Fibroblast of skin of abdomen (primary cell): ENCODE results near the gene DMD.

Experiments used
- DNase-seq: peaks from one replicate; pipeline ENCODE4 v3.0.0-alpha.2; 2013

The DMD gene

GRCh38 chrX:31091819-31092218, 2119.5 kb downstream of the DMD start:
- DNase-seq: no peak

DNA sequence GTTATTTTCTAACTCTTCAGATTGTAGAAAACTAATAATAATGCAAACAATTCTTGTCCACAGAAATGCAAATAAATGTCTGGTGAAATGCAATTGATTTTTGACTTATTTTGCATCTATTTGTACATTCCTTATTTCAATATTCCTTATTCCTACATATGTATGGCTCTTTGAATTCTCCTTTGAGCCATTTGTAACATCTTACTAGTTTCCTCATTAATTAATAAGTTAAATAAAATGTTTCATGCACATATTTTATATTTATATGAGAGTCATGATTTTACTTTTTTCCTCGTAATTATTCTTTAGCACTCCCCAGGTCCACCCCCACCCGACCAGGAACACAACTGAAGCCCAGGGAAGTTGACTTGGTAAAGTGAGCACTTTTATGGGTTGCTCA, 2136.8 kb downstream of the DMD start:
- DNase-seq: no peak

GRCh38 chrX:31071725-31072124, 2139.6 kb downstream of the DMD start, which contains the start of gene FTHL17:
FTHL17 (minus strand) TSS chrX:31072041; CDS start chrX:31071953, 88 bp downstream.
- DNase-seq: no peak

DNA sequence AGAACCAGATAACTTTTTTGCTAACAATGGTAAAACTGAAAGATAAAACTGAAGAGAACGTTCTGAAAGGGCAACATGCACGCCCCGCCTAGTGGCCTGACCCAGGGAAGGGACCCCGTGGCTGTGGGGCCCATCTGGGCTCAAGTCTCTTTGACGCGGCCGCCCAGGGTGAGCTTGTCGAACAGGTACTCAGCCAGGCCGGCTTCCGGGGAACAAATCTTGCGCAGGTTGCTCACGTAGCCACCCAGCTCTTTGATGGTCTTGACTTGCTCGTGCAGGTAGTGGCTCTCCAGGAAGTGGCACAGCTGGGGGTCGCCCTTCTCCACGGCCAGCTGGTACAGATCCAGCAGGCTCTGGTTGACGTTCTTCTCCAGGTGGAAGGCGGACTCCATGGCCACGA, 2140.1 kb downstream of the DMD start:
- DNase-seq: no peak

DNA sequence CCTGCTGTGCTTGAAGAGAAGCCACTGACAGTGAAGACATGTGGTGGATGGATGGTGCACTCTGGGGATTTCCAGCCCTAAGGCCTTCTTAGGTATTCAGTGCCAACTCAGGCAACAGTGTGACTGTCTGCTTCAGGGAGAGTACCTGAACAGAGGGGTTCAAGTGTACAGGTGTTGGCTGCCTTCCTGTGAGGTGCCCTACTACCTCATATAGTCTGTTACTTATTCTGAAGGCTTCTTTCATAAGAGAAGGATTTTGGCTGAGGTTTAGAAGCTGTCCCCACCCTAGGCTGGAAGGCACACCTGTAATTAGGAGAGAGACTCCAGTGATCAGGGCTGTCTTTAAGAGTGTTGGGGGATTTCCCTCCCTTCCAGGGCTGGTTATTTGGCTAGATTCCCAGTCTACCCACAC, 2141.3 kb downstream of the DMD start:
- no peak for DNase-seq
